GM19328 (cell line): ENCODE results near the gene CD151.
A peak's percentile ranks its signal among the peaks of the same experiment; 100 is the strongest.

Experiments used
- ATAC-seq: cut with Tn5 transposase; IDR thresholded peaks from one replicate; pipeline ENCODE4 v1.9.1; 2021; ENCODE audit warnings: mild to moderate bottlenecking, moderate library complexity; ENCODE audit not compliant: unreplicated experiment

The CD151 gene

GRCh38 chr11:796565-797295 lies 36.0 kb upstream of the CD151 start:
- ATAC-seq: no peak

- peak; percentile 37 for ATAC-seq
These were observed 35.3 kb upstream of the CD151 start for GRCh38 chr11:797296-798092.

GRCh38 chr11:798093-798713 lies 34.5 kb upstream of the CD151 start, which contains the start of gene SLC25A22:
TSS of gene SLC25A22 (minus strand) at chr11:798281. CDS start at chr11:795006, 3,275 bp downstream.
- peak; percentile 66 for ATAC-seq

- no peak for ATAC-seq
These were observed 33.0 kb upstream of the CD151 start for GRCh38 chr11:799641-800316.

GRCh38 chr11:800473-800872 lies 32.3 kb upstream of the CD151 start:
- no peak for ATAC-seq

- ATAC-seq: no peak
These were observed 31.5 kb upstream of the CD151 start for GRCh38 chr11:801097-801780.

- ATAC-seq: no peak
These were observed 30.6 kb upstream of the CD151 start for GRCh38 chr11:802018-802617.

- ATAC-seq: no peak
These were observed 29.9 kb upstream of the CD151 start for GRCh38 chr11:802693-803466.

GRCh38 chr11:803467-803742 lies 29.3 kb upstream of the CD151 start:
- no peak for ATAC-seq

- ATAC-seq: no peak
These were observed 28.8 kb upstream of the CD151 start for GRCh38 chr11:803770-804598.

GRCh38 chr11:804599-804964 lies 28.2 kb upstream of the CD151 start:
- no peak for ATAC-seq

GRCh38 chr11:808427-809286 lies 24.1 kb upstream of the CD151 start:
- no peak for ATAC-seq

GRCh38 chr11:809287-810039 lies 23.3 kb upstream of the CD151 start, which contains the start of gene RPLP2:
TSS of gene RPLP2 (plus strand) at chr11:809967. CDS start at chr11:810235, 268 bp downstream.
- ATAC-seq: peak; percentile 66

- no peak for ATAC-seq
These were observed 22.6 kb upstream of the CD151 start for GRCh38 chr11:810040-810567.

- no peak for ATAC-seq
These were observed 21.1 kb upstream of the CD151 start for GRCh38 chr11:811446-812245.

GRCh38 chr11:812390-812789 lies 20.4 kb upstream of the CD151 start:
- ATAC-seq: no peak
